OCI-M1 (cell line): ENCODE measurements around the gene SAPCD1.
A peak's percentile ranks its signal among the peaks of the same experiment; 100 is the strongest.
"Not testable (repeated sequence)": the region's sequence is repeated elsewhere in the genome, so short reads cannot be mapped to it uniquely, and the experiment has no call there.

ENCODE experiments used
- DNase-seq: peaks from one replicate; lab custom pipeline; 2025; lab: John Stamatoyannopoulos, UW

The SAPCD1 gene

DNA sequence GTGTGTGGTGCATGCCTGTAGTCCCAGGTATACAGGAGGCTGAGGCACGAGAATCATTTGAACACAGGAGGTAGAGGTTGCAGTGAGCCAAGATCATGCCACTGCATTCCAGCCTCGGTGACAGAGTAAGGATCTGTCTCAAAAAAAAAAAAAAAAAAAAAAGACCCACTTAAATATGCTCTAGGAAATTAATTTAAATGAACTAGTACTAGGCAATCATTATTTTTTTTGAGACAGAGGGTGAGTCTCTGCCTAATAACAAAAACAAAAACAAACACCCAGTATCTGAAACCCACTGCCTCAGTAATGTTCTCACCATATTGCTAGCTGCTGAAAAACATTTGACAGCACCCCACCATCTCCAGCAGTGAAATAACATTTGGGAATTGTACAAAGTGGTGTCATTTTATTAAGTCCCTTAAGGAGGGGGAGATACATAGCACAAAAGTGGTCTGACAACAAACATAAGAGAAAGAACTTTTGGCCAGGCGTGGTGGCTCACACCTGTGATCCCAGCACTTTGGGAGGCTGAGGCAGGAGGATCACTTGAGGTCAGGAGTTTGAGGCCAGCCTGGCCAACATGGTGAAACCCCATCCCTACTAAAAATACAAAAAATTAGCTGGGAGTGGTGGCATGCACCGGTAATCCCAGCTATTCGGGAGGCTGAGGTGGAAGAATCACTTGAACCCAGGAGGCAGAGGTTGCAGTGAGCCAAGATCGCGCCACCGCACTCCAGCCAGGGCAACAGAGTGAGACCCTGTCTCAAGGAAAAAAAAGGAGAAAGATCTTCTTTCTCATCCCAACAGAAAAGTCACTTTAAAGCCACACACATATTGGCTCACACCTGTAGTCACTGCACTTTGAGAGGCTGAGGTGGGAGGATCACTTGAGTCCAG, 38.8 kb downstream of the SAPCD1 start:
- not testable (repeated sequence) for DNase-seq

GRCh38 chr6:31805939-31806469, 43.5 kb downstream of the SAPCD1 start:
- no peak for DNase-seq

DNA sequence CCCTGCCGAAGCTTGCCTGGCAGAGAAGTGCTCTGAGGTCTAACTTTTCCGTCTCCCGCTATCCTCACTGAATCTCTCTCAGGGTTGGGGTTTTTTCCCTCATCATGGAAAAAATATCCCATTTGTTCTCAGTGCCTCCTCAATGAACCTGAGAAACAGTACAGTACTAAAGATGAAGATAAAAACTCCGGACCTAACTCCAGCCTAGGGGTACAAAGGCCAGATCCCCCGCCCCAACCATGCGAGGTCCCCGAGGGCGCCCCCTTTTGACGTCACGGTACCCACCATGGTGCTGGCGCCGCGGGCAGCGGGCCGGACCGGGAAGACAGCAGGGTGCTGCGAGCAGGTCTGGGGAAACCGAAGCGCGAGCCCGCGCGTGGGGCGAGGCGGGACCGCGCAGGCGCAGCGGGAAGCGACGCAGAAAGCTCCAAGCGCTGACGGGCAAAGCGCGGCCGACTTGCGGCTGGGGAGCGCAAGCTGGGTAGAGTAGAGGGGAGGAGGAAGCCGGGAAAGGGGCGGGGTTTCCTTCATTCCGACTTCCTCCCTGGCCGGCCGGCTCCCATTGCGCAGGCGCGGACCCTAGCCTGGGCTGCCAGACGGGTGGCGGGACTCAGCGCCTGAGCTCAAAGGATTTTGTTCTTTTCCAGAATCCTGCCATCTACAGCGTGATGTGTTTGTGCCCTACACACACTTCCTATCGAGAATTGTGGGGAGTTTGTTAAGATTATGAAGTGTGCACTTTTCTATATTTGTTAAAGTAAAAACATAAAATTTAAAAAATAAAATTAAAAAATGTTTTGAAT, 44.2 kb downstream of the SAPCD1 start, which contains the start of gene LSM2:
Gene LSM2, minus strand, starts transcription at position 497 of the 803 bp plus-strand sequence. Its CDS starts 209 bp downstream, at position 288.
- peak; percentile 99 for DNase-seq

DNA sequence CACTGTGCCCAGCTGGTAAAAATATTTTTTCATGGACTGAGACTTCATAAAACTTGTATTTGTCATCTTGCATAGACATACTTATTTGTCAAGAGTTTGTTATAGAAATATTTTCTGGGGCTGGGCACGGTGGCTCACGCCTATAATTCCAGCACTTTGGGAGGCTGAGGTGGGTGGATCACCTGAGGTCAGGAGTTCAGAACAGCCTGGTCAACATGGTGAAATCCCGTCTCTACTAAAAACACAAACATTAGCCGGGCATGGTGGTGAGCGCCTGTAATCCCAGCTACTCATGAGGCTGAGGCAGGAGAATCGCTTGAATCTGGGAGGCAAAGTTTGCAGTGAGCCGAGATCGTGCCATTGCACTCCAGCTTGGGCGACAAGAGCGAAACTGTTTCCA, 46.1 kb downstream of the SAPCD1 start:
- DNase-seq: not testable (repeated sequence)

DNA sequence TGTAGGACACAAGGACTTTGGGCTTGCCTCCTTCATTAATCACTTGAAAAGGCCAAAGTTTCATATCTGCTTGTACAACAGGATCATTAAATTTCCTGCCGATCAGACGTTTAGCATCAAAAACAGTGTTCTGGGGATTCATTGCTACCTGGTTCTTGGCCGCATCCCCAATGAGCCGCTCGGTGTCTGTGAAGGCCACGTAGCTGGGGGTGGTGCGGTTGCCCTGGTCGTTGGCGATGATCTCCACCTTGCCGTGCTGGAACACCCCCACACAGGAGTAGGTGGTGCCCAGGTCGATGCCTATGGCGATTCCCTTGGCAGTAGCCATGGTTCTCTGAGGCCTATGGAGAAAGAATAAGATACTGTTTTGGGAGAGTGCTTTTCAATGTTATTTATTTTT, 49.2 kb downstream of the SAPCD1 start:
- DNase-seq: no peak

GRCh38 chr6:31813465-31813849, 51.0 kb downstream of the SAPCD1 start:
- DNase-seq: no peak
